GM19239 (cell line): ENCODE results near the gene SARNP.

ENCODE experiments used
- DNase-seq: peaks from one replicate; pipeline ENCODE4 v3.0.0; 2011; ENCODE audit warnings: low spot score; ENCODE audit not compliant: insufficient read length
- FAIRE-seq: peaks from 2 replicates; lab custom pipeline; 2011; peaks lifted over from hg19 to GRCh38; lab: Jason Lieb, UNC

Gene SARNP

DNA sequence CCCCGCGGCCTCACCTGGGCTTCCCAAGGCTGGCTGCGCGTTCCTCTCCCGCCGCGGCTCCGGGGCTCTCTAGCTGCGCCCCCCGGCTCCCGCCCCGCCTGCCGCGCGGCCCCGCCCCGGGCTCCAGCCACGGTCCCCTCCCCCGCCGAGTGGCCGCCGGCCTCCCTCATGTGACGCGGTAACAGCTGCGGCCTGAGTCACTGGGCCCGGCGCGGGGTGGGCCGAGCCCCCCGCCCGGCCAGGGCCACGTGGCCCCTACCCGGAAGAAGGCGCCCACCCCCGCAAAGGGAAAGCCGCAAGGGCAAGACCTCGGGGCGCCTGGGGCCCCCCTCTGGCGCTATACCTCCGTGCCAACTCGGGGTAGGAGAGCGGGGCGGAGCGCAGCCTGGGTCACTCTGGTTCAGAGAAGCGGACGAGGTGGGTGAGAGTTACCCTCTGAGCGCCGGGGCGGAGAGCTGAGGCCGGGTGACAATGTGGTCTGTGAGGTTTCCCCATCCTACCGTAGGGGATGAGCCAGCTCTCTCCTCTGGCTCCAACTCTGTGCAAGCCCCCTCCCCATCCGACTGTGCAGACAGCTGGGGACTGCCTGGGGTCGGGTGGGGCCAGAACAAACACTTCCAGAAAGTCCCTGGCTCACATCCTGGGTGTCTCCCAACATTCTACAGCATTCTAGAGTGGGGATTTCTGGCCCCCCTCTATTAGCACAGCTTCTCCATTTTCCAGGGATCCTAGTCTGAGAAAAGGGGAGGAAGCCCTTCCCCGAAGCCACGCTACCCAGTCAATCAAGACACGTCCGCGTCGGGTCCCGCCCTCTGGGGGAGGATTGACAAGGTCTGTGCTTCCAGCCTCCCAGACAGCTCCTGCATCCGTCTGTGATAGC lies 88.3 kb downstream of the SARNP start, which contains the start of gene CD63:
CD63 (minus strand) TSS at position 71 of the 880 bp plus-strand sequence. CDS start 668 bp downstream, outside the sequence.
- peak; percentile 84 for FAIRE-seq
- DNase-seq = peak; percentile 85

DNA sequence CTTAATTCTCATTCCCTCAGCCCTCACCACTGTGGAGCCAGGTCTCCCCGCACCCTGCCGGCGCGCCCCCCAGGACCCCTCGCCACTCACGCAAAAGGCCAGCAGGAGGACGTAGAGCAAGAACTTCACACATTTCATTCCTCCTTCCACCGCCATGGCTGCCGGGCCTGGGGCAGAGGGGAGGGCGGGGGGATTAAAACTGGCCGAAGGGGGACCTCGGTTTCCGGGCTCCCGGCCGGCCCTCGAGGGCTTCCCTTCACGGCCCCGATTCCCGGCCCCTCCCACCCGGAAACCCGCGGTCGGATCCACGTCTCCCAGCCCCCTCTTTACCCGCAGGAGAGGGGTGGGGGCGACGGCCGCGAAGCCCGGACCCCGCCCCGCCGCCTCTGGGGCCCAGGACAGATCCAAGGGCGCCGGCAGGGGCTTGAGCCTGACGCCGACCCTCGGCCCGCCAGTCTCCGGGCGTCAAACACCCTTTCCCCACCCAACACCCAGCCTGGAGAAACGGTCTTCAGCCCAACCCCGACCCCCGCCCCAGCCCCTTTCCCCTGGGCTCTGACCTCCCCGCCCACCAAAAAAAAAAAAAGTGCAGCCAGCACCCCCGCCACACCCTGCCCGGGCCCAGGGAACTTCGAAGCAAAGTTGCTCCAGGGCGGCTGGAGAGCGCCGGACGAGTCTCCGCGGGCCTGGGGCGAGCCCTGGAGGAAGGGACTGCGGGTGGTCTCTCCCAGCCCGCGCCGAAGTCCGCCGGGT lies 89.2 kb downstream of the SARNP start:
- DNase-seq (no peak), FAIRE-seq (no peak)

DNA sequence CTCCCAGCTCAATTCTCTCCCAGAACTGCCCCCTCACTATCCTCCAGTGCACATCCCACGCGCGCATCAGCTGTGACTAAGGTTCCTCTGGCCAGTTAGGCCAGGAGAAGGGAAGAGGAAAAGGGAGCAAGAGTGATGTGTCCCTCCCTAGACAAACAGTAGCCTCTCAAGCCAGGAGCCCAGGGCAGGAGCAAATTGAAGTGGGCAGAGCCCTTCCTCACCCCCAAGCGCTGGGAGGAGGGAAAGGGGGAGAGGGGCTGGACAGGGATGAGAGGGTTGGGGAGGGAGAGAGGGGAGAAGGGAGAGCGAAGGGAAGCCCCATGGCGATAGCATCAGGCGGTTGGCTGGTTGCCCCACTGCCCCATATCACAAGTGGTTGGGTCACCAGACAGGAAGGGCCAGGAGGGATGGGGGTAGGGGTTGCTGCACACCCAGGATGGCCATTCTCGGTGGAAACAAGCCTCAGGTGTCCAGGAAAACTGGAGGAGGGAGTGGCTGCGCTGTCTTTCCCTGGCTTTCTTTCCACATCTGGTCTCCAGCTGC lies 89.8 kb downstream of the SARNP start:
- FAIRE-seq (no peak), DNase-seq (no peak)

DNA sequence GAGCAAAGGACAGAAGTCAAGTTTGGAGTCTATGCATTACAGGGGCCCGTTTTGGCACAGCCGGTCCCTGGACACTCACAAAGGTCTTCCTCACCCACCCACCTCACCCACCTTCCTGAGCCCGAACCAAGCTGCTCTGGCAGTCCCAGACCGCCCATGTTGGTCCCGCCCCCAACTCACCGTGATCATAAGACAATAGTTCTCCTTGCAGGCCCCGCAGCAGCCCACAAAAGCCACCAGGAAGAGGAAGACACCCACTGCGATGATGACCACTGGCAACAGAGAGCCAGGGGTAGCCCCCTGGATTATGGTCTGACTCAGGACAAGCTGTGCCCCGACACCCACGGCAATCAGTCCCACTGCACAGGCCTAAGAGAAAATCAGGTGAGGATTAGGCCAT lies 90.6 kb downstream of the SARNP start:
- no peak for FAIRE-seq

DNA sequence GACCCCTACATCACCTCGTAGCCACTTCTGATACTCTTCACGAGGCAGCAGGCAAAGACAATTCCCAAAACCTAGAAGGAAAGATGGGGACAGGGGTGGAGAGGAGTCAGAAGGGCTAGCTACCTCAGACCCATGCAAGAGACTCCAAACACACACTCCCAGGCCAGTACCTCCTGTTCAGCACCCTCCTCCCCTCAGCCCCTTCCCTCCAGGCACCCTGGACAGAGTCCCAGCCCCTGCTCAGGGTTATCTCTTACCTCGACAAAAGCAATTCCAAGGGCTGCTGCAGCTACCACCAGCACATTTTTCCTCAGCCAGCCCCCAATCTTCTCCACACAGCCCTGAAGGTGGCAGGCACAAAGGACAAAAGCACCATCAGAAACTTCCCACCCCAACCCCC lies 92.0 kb downstream of the SARNP start:
- no peak for FAIRE-seq
- no peak for DNase-seq

More for the DNA sequence above, 90.6 kb downstream of the SARNP start:
- DNase-seq = no peak

DNA sequence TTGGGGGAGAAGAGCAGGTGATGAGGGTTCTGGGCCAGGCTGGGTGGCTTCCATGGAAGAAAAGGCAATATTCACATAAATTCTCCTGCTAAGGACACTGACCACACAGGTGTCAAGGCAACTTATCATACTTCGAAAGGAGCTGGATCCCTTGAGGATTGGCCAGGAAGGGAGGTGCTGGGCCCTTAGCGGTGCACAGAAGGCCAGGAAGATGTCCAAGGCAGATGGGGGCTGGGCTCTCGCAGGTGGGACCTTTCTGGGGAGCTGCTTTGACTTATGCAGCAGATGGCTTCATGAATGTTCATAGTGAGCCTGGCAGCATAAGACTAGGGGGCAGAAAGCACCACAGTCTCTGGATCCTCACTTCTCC lies 92.6 kb downstream of the SARNP start:
- FAIRE-seq (no peak), DNase-seq (no peak)

DNA sequence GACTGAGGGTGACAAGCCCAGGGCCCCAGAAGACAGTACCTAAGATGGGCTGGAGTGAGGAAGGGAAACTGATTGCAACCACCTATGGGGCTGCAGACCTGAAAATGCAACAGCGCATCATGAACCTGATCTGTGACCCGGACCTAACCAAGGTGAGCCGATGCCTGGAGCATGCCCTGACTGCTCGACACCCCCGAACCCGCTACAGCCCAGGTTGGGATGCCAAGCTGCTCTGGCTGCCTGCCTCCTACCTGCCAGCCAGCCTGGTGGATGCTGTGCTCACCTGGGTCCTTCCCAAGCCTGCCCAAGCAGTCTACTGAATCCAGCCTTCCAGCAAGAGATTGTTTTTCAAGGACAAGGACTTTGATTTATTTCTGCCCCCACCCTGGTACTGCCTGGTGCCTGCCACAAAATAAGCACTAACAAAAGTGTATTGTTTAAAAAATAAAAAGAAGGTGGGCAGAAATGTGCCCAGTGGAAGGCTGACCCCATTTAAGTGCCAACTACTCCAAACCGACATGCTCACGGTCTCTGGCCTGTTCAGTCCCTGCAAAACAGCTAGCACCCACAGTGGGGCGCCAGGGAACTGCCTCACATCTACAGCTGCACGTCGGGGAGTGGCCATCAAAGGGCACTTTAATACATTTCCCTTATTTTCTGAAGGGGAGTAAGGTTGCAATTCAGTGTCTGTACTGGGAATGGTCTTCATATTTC lies 93.1 kb downstream of the SARNP start:
- DNase-seq (no peak), FAIRE-seq (peak; percentile 35)

DNA sequence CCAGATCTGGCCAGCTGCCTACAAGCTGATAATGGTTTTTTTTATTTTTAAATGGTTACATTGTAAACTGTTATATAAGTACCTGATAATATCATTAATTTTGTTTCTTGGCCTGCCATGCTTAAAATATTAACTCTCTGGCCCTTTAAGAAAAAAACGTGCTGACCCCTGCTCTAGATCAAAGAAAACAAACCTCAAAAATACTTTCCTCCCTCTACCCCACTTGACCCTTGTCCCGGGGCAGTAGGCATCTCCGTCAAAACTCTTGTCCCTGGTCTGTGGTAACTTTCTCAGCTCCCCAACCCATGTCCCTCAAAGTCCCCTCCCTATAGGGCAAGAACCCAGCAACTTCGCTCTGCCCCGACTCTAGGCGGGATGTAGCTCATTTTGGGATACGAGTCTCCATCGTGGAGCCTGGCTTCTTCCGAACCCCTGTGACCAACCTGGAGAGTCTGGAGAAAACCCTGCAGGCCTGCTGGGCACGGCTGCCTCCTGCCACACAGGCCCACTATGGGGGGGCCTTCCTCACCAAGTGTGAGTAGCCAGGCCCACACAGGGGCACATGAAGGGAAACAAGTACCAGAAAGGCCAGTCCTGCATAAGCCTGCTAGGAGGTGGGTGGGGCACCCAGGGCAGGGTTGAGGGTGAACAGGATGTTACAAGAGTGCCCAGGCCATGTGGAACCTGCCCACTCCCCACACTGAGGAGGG lies 93.9 kb downstream of the SARNP start:
- DNase-seq = no peak
- FAIRE-seq = no peak

DNA sequence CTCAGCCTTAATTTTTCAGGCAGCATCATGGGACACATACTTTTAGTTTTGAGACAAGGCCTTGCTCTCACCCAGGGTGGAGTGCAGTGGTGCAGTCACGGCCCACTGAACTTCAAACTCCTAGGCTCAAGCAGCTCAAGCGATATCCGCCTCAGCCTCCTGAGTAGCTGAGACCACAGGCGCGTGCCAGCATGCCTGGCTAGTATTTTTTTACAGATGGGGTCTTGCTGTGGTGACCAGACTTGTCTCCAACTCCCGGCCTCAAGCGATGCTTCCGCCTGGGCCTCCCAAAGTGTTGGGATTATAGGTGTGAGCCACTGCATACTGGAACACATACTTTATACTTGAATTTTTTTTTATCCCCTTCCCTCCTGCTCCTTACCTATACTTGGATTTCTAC lies 94.6 kb downstream of the SARNP start:
- FAIRE-seq (no peak), DNase-seq (no peak)

DNA sequence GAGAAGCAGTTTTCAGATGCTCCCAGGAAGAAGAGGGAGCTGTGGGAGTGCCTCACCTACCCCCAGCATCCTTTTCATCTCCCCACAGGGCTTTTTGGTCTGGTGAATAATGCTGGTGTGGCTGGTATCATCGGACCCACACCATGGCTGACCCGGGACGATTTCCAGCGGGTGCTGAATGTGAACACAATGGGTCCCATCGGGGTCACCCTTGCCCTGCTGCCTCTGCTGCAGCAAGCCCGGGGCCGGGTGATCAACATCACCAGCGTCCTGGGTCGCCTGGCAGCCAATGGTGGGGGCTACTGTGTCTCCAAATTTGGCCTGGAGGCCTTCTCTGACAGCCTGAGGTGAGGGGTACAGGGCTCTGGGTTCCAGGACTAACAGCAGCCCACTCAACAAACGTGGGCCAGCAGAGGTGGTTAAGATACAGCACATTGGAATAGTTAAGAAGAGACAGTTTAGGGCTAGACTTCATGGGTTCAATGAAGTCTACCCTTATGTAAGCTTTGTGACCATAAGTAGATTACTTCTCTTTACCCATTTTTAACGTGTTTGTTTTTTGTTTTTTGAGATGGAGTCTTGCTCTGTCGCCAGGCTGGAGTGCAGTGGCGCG lies 95.8 kb downstream of the SARNP start:
- no peak for DNase-seq
- no peak for FAIRE-seq

DNA sequence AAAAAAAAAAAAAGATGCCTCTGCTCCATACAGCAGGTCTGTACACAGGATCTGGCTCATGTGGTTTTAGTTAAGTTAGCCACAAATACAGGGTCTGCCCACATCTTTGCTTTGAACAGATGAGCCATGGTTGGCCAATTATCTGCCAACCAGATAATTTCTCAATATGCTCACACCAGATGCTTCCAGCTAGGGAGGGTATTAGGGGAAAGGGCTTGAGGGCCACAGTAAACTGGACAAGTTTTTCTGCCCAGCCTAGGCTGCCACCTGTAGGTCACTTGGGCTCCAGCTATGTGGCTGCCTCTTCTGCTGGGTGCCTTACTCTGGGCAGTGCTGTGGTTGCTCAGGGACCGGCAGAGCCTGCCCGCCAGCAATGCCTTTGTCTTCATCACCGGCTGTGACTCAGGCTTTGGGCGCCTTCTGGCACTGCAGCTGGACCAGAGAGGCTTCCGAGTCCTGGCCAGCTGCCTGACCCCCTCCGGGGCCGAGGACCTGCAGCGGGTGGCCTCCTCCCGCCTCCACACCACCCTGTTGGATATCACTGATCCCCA lies 96.6 kb downstream of the SARNP start:
- no peak for DNase-seq
- no peak for FAIRE-seq

DNA sequence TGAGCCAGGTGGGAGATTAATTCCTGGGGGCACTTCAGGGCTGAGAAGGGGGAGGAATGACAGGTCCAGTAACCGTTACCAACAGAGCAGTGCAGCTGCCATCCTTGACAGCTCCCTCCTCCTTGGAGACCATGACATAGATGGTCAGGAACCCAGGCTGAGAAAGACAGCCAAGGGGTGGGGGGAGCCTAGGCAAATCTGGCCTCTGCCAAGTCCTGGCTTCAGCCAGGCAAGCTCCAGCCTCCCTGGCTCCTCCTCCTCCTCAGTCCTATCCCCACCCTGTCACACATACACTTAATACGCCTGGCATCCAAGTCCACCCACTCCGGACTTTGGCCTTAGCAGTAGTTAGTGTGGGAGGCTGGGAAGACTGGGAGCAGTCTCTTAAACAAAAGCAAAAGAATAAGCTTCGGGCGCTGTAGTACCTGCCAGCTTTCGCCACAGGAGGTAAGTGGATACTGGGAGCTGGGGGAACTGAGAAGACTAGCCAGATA lies 97.4 kb downstream of the SARNP start, which contains the start of gene RDH5:
RDH5 (plus strand) TSS at position 323 of the 494 bp plus-strand sequence. CDS start 792 bp downstream, outside the sequence.
- no peak for FAIRE-seq
- no peak for DNase-seq

DNA sequence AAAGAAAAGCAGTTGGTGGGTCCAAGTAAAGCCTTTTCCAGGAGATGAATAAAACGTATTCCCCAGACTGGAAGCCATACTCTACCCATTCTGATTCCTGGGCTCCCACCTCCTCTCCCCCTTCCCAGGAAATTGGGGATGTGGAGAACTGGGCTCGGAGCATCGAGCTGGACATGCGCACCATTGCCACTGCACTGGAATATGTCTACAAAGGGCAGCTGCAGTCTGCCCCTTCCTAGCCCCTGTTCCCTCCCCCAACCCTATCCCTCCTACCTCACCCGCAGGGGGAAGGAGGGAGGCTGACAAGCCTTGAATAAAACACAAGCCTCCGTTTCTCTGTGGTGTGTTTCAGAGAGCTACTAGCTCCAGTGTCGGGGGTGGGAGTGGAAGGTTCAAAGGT lies 98.2 kb downstream of the SARNP start:
- no peak for DNase-seq
- FAIRE-seq = no peak

DNA sequence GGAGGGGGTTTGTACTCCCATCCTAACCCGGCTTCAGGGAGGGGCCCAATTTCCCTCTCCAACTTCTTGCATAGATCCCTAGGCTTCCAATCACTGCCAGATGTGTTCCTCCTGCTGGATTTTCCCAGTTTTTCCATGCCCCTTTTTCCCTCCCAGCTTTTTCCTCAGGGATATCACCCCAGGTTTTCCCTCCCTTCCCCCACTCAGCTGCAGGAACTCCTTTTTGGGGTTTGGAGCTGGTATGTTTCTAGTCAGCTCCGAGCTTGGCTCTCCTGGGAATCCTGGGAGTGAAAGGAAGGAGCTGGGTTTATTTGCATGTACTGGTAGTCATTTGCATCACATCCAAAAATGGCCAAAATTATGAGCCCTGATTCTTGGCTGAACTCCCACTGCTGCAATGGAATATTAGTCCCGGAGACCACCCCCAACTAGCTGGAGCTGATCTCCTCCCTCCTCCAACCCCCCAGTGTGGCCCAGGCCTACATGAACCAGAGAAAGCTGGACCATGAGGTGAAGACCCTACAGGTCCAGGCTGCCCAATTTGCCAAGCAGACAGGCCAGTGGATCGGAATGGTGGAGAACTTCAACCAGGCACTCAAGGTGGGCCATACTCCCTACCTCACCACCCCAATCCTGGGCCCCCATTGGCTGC lies 98.8 kb downstream of the SARNP start:
- no peak for DNase-seq
- no peak for FAIRE-seq

DNA sequence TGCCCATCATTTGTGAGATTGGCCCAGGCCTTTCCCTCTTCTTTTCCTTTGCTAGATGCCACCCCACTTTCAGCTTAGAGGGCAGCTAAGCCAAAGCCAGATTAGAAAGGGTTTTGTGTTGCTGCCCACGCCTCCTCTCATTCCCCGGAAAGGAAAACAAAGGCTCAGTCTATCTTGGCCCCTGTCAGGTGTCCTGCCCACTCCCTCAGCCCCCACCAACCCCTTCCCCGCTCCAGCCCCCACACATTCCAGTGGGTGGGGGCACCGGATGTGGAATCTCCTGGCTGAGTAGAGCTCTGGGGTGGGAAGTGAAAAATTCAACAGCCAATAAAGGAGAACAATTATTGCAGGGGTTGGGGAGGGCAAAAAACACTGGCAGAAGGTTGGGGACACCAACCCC lies 99.5 kb downstream of the SARNP start:
- no peak for FAIRE-seq
- no peak for DNase-seq

DNA sequence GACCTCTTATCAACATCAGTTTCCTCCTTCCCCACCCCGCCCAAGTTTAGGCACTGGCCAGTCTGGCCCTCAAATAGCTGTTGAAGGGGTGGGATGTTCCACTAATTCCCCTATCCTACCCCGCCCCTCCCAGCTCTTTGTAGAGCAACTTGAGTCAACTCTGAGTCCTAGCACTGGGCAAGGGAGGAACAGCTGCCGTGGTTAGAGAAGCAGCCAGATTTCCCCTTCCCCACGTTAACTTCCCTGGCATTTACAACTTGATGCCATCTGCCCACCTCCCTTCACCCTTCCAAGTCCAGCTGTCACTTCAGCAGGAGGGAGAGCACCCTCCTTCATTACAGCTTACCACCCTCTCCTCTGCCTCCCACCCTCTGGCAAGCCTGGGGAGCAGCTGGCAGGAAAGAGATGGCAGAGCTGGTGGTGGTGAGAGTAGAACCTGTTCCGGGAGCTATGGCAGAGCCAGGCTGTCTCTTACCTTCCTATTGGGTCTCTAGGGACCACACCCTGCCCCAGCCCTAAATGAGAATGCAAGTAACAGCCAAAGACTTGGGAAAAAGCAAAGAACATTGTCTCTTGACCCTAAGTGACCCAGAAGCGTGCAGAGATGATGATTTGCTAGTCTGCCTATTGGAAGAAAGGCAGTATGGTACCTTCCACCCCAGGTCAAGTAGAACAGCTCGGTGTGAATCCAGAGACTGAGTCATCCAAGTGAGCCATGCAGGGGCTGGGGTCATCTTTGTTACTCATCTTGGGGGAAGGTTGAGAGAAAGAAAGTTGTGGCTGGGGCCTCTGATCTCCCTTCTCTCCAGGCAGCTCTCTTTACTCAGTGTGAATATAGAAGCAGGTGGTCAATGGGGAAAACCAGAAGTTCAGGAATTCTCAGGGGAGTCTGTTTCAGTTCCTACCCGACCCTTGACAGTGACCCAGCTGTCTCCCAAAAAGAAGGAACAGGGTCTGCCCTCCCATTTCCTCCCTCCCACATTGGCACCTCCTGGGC lies 100.2 kb downstream of the SARNP start:
- no peak for DNase-seq
- FAIRE-seq = no peak

DNA sequence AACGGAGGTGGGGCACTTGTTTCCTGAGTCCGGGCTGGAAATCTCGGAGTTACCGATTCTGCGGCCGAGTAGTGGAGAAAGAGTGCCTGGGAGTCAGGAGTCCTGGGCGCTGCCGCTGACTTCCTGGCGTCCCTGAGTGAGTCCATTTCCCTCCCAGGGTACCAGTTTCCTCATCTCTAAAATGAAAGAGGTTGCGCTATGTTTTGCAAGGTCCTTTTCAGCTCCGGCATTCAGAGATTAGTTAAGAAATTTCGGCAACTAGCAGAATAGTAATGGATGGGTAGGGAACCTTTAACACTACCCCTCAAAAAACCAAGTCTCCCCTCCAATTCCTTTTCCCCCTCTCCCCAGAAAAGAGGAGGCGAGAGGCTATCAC lies 101.0 kb downstream of the SARNP start:
- DNase-seq (no peak), FAIRE-seq (no peak)
